Suprapubic skin (tissue), 4 donors: Measurements from ENCODE around the gene PRSS21. TPM values are rescaled to one million over a fixed set of nuclear protein-coding genes. Genes with fewer than 3 reads are reported as not detected.

Source experiments
- DNase-seq, 2 donors: peaks; one replicate each; pipeline ENCODE4 v3.0.0-alpha.2; 2019; ENCODE audit warnings: low spot score in 2 of 2
- H3K27ac ChIP-seq: fragments of 200-600 bp; sonication (generic); one replicate; pipeline ENCODE4 v1.5.1; 2019
- H3K27me3 ChIP-seq: fragments of 200-600 bp; sonication (generic); one replicate; pipeline ENCODE4 v1.5.1; 2019
- H3K36me3 ChIP-seq: fragments of 200-600 bp; sonication (generic); one replicate; pipeline ENCODE4 v1.5.1; 2019
- H3K4me1 ChIP-seq: fragments of 200-600 bp; sonication (generic); one replicate; pipeline ENCODE4 v1.5.1; 2019
- H3K4me3 ChIP-seq: fragments of 200-600 bp; sonication (generic); one replicate; pipeline ENCODE4 v1.5.1; 2019; ENCODE audit warnings: mild to moderate bottlenecking
- H3K9me3 ChIP-seq: fragments of 200-600 bp; sonication (generic); one replicate; pipeline ENCODE4 v1.5.1; 2019
- EP300 ChIP-seq: sonication (generic); formaldehyde crosslinking; IDR thresholded peaks from one replicate; pipeline ENCODE4 v1.6.1; 2017; ENCODE audit warnings: antibody characterized with exemption
- POLR2A ChIP-seq, 2 donors: fragments of 450-650 bp; IDR thresholded peaks; one replicate each; pipeline ENCODE4 v1.6.1; 2017; ENCODE audit warnings: antibody characterized with exemption in 2 of 2, mild to moderate bottlenecking in 2 of 2, moderate library complexity in 2 of 2
- POLR2AphosphoS5 ChIP-seq, 3 donors: sonication (generic); formaldehyde crosslinking; IDR thresholded peaks; one replicate each; pipeline ENCODE4 v1.6.1; 2017; ENCODE audit warnings: antibody characterized with exemption in 3 of 3
- WGBS: methylation state at CpG from one replicate; pipeline ENCODE4 v1.1.5; 2018; 5-methylcytosine and 5-hydroxymethylcytosine counted together
- total RNA-seq, 4 donors: library from RNA; depleted of rRNA; stranded (reverse); fragments of >200 nt; gene quantifications; one replicate each; pipeline ENCODE4 v1.1.0, GENCODE V29; 2016
- TF ChIP-seq, protein P1 (sequence below), 2 donors: fragments of 200-600 bp in 1 of 2; fragments of 450-650 bp in 1 of 2; sonication (generic) in 1 of 2; IDR thresholded peaks; one replicate each; pipeline ENCODE4 v1.5.1; 2016 to 2019; ENCODE audit warnings: antibody characterized with exemption in 2 of 2, mild to moderate bottlenecking in 1 of 2, moderate library complexity in 1 of 2

Gene PRSS21
- total RNA-seq, 4 donors from 2014 or later: 0.87 to 7.6 (median 1.3) TPM; not detected in 1

DNA sequence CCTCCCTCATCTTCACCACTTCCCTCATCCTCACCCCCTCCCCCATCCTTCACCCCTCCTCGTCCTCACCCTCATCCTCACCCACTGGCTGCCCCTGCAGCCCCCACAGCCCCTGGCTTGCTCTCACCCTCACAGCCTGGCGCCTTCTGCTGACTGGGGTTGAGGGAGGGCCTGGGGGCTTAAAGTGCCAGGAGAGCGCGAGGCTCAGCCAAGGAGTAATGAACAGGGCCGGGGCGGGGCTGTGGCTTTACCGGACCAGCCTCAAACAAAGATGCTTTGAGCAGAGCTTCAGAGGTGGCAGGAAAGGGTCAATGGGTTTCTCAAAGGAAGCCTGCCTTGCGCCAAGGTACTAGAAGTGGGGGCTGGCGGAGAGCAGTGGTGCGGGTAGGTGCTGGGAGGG is 29.6 kb upstream of the PRSS21 start, which contains the start of gene PRSS33:
Gene PRSS33 (minus strand): TSS at position 155 of the 400 bp plus-strand sequence. CDS start 1,013 bp downstream, outside the sequence.
- H3K36me3 ChIP-seq: no peaks in the 10 kb centered on the region
- DNase-seq: peak; percentile 59 to 76
- no peak within 1 kb of the TSS for H3K27ac ChIP-seq
- TF ChIP-seq POLR2AphosphoS5 (IDR thresholded peaks at IDR 0.05): no peak
- TF ChIP-seq, protein P1, sequence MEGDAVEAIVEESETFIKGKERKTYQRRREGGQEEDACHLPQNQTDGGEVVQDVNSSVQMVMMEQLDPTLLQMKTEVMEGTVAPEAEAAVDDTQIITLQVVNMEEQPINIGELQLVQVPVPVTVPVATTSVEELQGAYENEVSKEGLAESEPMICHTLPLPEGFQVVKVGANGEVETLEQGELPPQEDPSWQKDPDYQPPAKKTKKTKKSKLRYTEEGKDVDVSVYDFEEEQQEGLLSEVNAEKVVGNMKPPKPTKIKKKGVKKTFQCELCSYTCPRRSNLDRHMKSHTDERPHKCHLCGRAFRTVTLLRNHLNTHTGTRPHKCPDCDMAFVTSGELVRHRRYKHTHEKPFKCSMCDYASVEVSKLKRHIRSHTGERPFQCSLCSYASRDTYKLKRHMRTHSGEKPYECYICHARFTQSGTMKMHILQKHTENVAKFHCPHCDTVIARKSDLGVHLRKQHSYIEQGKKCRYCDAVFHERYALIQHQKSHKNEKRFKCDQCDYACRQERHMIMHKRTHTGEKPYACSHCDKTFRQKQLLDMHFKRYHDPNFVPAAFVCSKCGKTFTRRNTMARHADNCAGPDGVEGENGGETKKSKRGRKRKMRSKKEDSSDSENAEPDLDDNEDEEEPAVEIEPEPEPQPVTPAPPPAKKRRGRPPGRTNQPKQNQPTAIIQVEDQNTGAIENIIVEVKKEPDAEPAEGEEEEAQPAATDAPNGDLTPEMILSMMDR (IDR thresholded peaks at IDR 0.05): no peak
- no peak for TF ChIP-seq POLR2A (IDR thresholded peaks at IDR 0.05)
- TF ChIP-seq EP300: no peak
- H3K4me3 ChIP-seq: no peak within 1 kb of the TSS
- peaks cover 11% of the 10 kb centered on the region for H3K4me1 ChIP-seq
- WGBS: 26% methylated on average over 8 of the region's 10 CpGs
- H3K9me3 ChIP-seq: no peaks in the 10 kb centered on the region
- peaks cover 80% of the 10 kb centered on the region for H3K27me3 ChIP-seq

DNA sequence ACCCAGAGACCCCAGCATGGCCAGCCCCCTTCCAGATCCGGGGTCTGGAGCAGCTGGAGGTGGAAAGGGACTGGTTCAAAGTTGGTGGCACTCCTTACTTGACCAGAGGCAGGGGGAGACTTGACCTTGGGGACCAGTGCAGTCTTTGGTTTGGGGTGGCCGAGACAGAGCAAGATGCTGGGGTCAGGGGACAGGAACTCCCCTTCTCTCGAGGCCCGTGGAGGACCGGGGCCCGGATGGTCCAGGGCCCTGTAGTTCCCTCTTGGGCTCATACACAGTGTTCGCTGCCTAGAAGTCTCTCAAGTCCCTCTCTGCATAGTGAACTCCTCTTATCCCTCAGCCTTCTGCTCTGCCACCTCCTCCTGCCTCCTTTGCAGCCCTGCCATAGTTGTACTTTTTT is 29.1 kb upstream of the PRSS21 start:
- Histone ChIP-seq H3K27ac (no peak overlapping the region), H3K36me3 (no peaks in the 10 kb centered on the region), H3K4me1 (peaks cover 11% of the 10 kb centered on the region), H3K27me3 (peaks cover 85% of the 10 kb centered on the region), H3K9me3 (no peaks in the 10 kb centered on the region), H3K4me3 (no peak overlapping the region)
- TF ChIP-seq POLR2A (IDR thresholded peaks at IDR 0.05) (no peak), EP300 (no peak), POLR2AphosphoS5 (IDR thresholded peaks at IDR 0.05) (no peak)
- TF ChIP-seq, protein P1 (IDR thresholded peaks at IDR 0.05): no peak
- 43% methylated on average over 7 of the region's 7 CpGs for WGBS
- DNase-seq: peak; percentile 25 to 48

DNA sequence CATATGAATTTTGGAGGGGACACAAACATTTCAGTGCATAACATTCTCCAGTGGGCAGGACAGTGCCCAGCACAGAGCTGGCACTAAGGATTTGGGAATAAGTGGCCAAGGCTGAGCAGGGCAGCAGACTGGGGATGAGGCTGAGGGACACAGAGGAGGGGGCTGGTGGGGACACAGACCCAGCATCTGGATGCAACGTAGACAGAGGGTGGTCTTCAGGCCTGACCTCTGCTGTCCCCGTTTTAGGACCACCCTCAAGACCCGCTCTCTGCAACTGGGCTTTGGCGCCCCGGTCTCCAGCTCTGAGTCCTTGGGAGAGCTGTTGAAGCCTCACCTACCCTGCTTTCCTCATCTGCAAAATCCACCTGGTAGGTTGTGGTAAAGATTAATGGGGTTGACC is 26.4 kb upstream of the PRSS21 start:
- Histone ChIP-seq H3K4me1 (peaks cover under 1% of the 10 kb centered on the region), H3K4me3 (no peak overlapping the region)

DNA sequence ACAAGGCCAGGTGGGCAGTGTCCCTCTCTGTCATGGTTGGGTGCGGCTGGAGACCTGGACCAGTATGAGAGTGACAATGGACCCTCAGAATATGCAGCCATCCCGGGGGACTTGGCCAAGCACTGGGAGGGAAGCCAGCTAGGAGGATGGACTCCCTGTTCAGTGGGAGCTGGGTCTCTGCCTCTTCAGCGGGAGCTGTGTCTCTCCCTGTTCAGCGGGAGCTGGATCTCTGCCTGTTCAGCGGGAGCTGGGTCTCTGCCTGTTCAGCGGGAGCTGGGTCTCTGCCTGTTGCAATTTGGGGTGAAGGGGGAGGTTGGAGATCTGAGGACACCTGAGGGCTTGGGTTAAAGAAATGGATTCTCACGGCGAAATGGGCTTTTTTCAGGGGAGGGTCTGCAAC is 25.9 kb upstream of the PRSS21 start:
- Histone ChIP-seq H3K27me3 (peaks cover 71% of the 10 kb centered on the region), H3K27ac (no peak overlapping the region), H3K36me3 (no peaks in the 10 kb centered on the region), H3K4me1 (peaks cover 3% of the 10 kb centered on the region), H3K4me3 (no peak overlapping the region), H3K9me3 (no peaks in the 10 kb centered on the region)
- TF ChIP-seq POLR2A (IDR thresholded peaks at IDR 0.05): no peak
- TF ChIP-seq, protein P1 (IDR thresholded peaks at IDR 0.05): no peak
- DNase-seq: peak; percentile 29 to 53
- 67% methylated on average over 8 of the region's 8 CpGs for WGBS

More for the DNA sequence above, 26.4 kb upstream of the PRSS21 start:
- H3K27ac ChIP-seq: no peak overlapping the region
- H3K27me3 ChIP-seq: peaks cover 75% of the 10 kb centered on the region
- 76% methylated on average over 4 of the region's 5 CpGs for WGBS
- TF ChIP-seq EP300 (no peak), POLR2AphosphoS5 (IDR thresholded peaks at IDR 0.05) (no peak), POLR2A (IDR thresholded peaks at IDR 0.05) (no peak)
- TF ChIP-seq, protein P1 (IDR thresholded peaks at IDR 0.05): no peak
- no peaks in the 10 kb centered on the region for H3K36me3 ChIP-seq
- no peaks in the 10 kb centered on the region for H3K9me3 ChIP-seq
- peak; percentile 37 to 50 for DNase-seq

DNA sequence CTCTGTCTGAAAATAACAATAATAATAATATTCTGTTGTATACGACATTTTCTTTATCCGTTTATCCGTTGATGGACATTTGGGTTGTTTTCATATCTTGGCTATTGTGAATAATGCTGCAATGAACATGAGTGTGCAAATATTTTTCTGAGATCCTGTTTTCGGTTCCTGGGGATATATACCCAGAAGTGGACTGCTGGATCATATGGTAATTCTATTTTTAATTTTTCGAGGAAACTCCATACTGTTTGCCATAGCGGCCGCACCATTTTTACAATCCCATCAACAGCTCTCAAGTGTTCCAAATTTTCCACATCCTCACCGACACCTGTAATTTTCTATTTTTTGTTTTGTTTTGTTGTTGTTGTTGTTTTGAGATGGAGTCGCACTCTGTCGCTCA is 24.1 kb upstream of the PRSS21 start:
- Histone ChIP-seq H3K27ac (no peak overlapping the region), H3K36me3 (no peaks in the 10 kb centered on the region), H3K4me1 (peaks cover 3% of the 10 kb centered on the region), H3K4me3 (no peak overlapping the region), H3K9me3 (no peaks in the 10 kb centered on the region), H3K27me3 (peaks cover 58% of the 10 kb centered on the region)
- DNase-seq: no peak
- 84% methylated on average over 10 of the region's 10 CpGs for WGBS
- no peak for TF ChIP-seq EP300
- TF ChIP-seq POLR2AphosphoS5 (IDR thresholded peaks at IDR 0.05): no peak
